Loucy (cell line): ENCODE results near the gene USP7.

Source experiments
- EZH2phosphoT487 ChIP-seq: fragments of 200-600 bp; IDR thresholded peaks from 2 replicates; pipeline ENCODE4 v1.6.1; 2018; ENCODE audit warnings: antibody characterized with exemption, mild to moderate bottlenecking, moderate library complexity, borderline replicate concordance
- TF ChIP-seq, protein P1 (sequence below): fragments of 200-600 bp; sonication (generic); conservative IDR thresholded peaks from 2 replicates; pipeline ENCODE4 v1.5.1; 2014; ENCODE audit warnings: mild to moderate bottlenecking, antibody characterized with exemption, low read length

GRCh38 chr16:8849411-8850011 lies 114.2 kb downstream of the USP7 start:
- TF ChIP-seq, protein P1, sequence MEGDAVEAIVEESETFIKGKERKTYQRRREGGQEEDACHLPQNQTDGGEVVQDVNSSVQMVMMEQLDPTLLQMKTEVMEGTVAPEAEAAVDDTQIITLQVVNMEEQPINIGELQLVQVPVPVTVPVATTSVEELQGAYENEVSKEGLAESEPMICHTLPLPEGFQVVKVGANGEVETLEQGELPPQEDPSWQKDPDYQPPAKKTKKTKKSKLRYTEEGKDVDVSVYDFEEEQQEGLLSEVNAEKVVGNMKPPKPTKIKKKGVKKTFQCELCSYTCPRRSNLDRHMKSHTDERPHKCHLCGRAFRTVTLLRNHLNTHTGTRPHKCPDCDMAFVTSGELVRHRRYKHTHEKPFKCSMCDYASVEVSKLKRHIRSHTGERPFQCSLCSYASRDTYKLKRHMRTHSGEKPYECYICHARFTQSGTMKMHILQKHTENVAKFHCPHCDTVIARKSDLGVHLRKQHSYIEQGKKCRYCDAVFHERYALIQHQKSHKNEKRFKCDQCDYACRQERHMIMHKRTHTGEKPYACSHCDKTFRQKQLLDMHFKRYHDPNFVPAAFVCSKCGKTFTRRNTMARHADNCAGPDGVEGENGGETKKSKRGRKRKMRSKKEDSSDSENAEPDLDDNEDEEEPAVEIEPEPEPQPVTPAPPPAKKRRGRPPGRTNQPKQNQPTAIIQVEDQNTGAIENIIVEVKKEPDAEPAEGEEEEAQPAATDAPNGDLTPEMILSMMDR, result no peak
- TF ChIP-seq EZH2phosphoT487, result no peak
